HL-60 (cell line): ENCODE measurements around the gene PTPRD.

Source experiments
- DNase-seq, 2 experiments: peaks; one replicate each; pipeline ENCODE4 v3.0.0-alpha.2; 2010 to 2020; ENCODE audit warnings: low read depth in 1 of 2, low spot score in 1 of 2
- H3K27ac ChIP-seq: fragments of 250-450 bp; sonication (Bioruptor Pico); replicated peaks from 2 replicates; pipeline ENCODE4 v1.5.1; 2020; ENCODE audit warnings: mild to moderate bottlenecking, moderate library complexity
- H3K27me3 ChIP-seq: fragments of 250-450 bp; sonication (Bioruptor Pico); 2 replicates; pipeline ENCODE4 v1.5.1; 2021; ENCODE audit warnings: mild to moderate bottlenecking, moderate library complexity; ENCODE audit not compliant: insufficient read depth, poor library complexity, severe bottlenecking
- H3K4me3 ChIP-seq: replicated peaks from 2 replicates; pipeline ENCODE4 v1.5.1; 2011; ENCODE audit warnings: mild to moderate bottlenecking, control low read depth, low read length; ENCODE audit not compliant: insufficient read depth
- CTCF ChIP-seq: IDR thresholded peaks from one replicate; pipeline ENCODE4 v1.5.1; 2011; ENCODE audit warnings: low read length, control low read depth, inconsistent platforms; ENCODE audit not compliant: insufficient read depth
- GABPA ChIP-seq: IDR thresholded peaks from 2 replicates; pipeline ENCODE4 v1.6.1; 2012; ENCODE audit warnings: low read depth
- POLR2AphosphoS5 ChIP-seq: IDR thresholded peaks from 2 replicates; pipeline ENCODE4 v1.6.1; 2012; ENCODE audit warnings: low read depth
- REST ChIP-seq: IDR thresholded peaks from 2 replicates; pipeline ENCODE4 v1.6.1; 2012; ENCODE audit warnings: low read depth; ENCODE audit not compliant: insufficient replicate concordance
- SPI1 ChIP-seq: IDR thresholded peaks from 2 replicates; pipeline ENCODE4 v1.6.1; 2012; ENCODE audit warnings: low read depth, mild to moderate bottlenecking, borderline replicate concordance

The PTPRD gene

GRCh38 chr9:9598723-9599122 is 1014.1 kb downstream of the PTPRD start:
- H3K27me3 ChIP-seq, result no peaks in the 10 kb centered on the region
- no peak overlapping the region for H3K27ac ChIP-seq
- TF ChIP-seq REST (no peak), POLR2AphosphoS5 (no peak), SPI1 (no peak), CTCF (no peak), GABPA (no peak)
- no peak for DNase-seq
- H3K4me3 ChIP-seq, result no peak overlapping the region

GRCh38 chr9:9592104-9592503 is 1020.7 kb downstream of the PTPRD start:
- H3K27me3 ChIP-seq, result no peaks in the 10 kb centered on the region
- TF ChIP-seq CTCF, result no peak
- TF ChIP-seq REST, result no peak
- no peak for TF ChIP-seq GABPA
- no peak for TF ChIP-seq POLR2AphosphoS5
- TF ChIP-seq SPI1, result no peak
- DNase-seq, result no peak

GRCh38 chr9:9585920-9586319 is 1026.9 kb downstream of the PTPRD start:
- TF ChIP-seq CTCF (no peak), SPI1 (no peak), REST (no peak), GABPA (no peak), POLR2AphosphoS5 (no peak)
- no peak for DNase-seq
- H3K4me3 ChIP-seq, result no peak overlapping the region
- H3K27ac ChIP-seq, result no peak overlapping the region
- no peaks in the 10 kb centered on the region for H3K27me3 ChIP-seq

More at GRCh38 chr9:9592104-9592503, 1020.7 kb downstream of the PTPRD start:
- H3K4me3 ChIP-seq, result no peak overlapping the region
- no peak overlapping the region for H3K27ac ChIP-seq
